KMS-11 (cell line): Measurements from ENCODE around the gene TM6SF1.
"Not testable (repeated sequence)": the region's sequence is repeated elsewhere in the genome, so short reads cannot be mapped to it uniquely, and the experiment has no call there.

Experiments used
- H2AFZ ChIP-seq: fragments of 200-600 bp; sonication (generic); 2 replicates; pipeline ENCODE4 v1.6.1; 2016; ENCODE audit warnings: antibody characterized with exemption, mixed run types, low read depth
- H3K27ac ChIP-seq: fragments of 200-600 bp; sonication (generic); 2 replicates; pipeline ENCODE4 v1.6.1; 2016; ENCODE audit warnings: mild to moderate bottlenecking, mixed run types
- H3K27me3 ChIP-seq: fragments of 200-600 bp; sonication (generic); 2 replicates; pipeline ENCODE4 v1.6.1; 2017; ENCODE audit warnings: mild to moderate bottlenecking, low read depth, mixed run types, moderate library complexity; ENCODE audit not compliant: insufficient read depth
- H3K36me3 ChIP-seq: fragments of 200-600 bp; sonication (generic); 2 replicates; pipeline ENCODE4 v1.6.1; 2017; ENCODE audit warnings: mild to moderate bottlenecking, mixed run types; ENCODE audit not compliant: insufficient read depth
- H3K4me1 ChIP-seq: fragments of 200-600 bp; sonication (generic); 2 replicates; pipeline ENCODE4 v1.6.1; 2016; ENCODE audit warnings: mild to moderate bottlenecking, low read depth, mixed run types; ENCODE audit not compliant: poor library complexity, severe bottlenecking
- H3K4me2 ChIP-seq: fragments of 200-600 bp; sonication (generic); 2 replicates; pipeline ENCODE4 v1.7.0; 2016; ENCODE audit warnings: mild to moderate bottlenecking, mixed run types
- H3K4me3 ChIP-seq: fragments of 200-600 bp; sonication (generic); IDR thresholded peaks from 2 replicates; pipeline ENCODE4 v1.6.1; 2017; ENCODE audit warnings: low read depth, low read length, mixed read lengths; ENCODE audit not compliant: insufficient read depth
- H3K79me2 ChIP-seq: fragments of 200-600 bp; sonication (generic); 2 replicates; pipeline ENCODE4 v1.6.1; 2016; ENCODE audit warnings: low read depth, mixed run types; ENCODE audit not compliant: insufficient read depth
- H3K9ac ChIP-seq: fragments of 200-600 bp; sonication (generic); 2 replicates; pipeline ENCODE4 v1.6.1; 2016; ENCODE audit warnings: mild to moderate bottlenecking, mixed run types
- H4K20me1 ChIP-seq: fragments of 200-600 bp; sonication (generic); 2 replicates; pipeline ENCODE4 v1.6.1; 2016; ENCODE audit warnings: mild to moderate bottlenecking, mixed run types; ENCODE audit not compliant: insufficient read depth
- TF ChIP-seq, protein P1 (sequence below): fragments of 200-600 bp; sonication (generic); conservative IDR thresholded peaks from 2 replicates; pipeline ENCODE4 v1.6.1; 2017; ENCODE audit warnings: low read depth, mild to moderate bottlenecking, antibody characterized with exemption, low read length, moderate library complexity, mixed read lengths

TM6SF1 gene

DNA sequence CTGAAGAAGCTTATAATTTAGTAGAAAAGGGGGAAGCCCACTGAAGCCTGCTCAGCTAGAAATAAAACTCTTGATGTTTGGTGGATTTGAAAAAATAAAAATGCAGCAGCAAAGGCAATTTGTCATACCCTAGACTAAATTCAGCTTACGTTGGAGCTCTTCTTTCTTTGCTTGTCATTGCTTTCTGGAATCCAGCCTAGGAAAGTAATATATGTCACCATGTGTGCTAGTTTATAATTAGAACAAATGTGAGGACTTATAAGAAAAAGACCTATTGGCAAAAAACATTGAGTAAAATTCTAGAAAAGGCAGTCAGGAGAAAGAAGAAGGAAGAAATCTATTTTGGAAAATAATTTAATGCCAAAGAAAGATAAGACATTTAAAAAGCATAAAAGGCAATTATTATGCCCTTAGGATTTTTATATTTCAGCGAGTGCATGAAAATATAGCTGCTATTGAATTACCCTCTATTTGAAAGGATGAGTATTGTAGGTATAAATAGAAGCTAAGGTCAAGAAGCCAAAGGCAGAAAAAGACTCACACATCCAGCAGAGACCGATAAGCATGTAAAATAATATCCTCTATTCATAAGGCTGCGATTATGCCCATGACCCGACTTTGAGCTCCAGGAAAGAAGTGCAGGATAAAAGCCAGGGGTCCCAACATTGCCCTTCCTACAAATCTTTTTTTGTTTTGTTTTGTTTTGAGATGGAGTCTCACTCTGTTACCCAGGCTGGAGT lies 29.8 kb upstream of the TM6SF1 start:
- H2AFZ ChIP-seq = no peak overlapping the region
- H3K27me3 ChIP-seq = no peaks in the 10 kb centered on the region
- no peaks in the 10 kb centered on the region for H3K36me3 ChIP-seq
- TF ChIP-seq, protein P1, sequence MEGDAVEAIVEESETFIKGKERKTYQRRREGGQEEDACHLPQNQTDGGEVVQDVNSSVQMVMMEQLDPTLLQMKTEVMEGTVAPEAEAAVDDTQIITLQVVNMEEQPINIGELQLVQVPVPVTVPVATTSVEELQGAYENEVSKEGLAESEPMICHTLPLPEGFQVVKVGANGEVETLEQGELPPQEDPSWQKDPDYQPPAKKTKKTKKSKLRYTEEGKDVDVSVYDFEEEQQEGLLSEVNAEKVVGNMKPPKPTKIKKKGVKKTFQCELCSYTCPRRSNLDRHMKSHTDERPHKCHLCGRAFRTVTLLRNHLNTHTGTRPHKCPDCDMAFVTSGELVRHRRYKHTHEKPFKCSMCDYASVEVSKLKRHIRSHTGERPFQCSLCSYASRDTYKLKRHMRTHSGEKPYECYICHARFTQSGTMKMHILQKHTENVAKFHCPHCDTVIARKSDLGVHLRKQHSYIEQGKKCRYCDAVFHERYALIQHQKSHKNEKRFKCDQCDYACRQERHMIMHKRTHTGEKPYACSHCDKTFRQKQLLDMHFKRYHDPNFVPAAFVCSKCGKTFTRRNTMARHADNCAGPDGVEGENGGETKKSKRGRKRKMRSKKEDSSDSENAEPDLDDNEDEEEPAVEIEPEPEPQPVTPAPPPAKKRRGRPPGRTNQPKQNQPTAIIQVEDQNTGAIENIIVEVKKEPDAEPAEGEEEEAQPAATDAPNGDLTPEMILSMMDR = no peak
- no peaks in the 10 kb centered on the region for H3K79me2 ChIP-seq
- no peak overlapping the region for H3K27ac ChIP-seq
- no peak overlapping the region for H3K4me2 ChIP-seq
- H3K4me1 ChIP-seq = no peaks in the 10 kb centered on the region
- H3K9ac ChIP-seq = no peak overlapping the region
- H4K20me1 ChIP-seq = no peaks in the 10 kb centered on the region
- H3K4me3 ChIP-seq = no peak overlapping the region

DNA sequence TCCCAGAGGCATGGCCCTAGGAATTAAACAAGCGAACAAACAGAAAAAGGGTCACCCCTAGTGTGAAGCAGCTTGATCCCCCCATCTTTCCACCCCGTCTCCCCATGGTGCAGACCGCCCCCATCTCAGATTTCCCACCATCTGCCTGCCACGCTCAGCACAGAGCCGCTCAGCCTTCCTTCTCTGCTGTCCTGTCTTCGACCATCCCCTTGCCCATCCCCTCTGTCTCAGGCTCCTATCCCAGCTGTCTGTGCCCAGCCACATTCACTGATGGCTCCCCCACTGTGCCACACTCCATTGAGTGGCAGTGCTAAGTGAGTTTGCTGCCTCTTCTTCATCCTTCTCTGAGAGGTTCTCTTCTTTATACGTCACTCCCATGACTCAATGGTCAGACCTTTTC lies 28.7 kb upstream of the TM6SF1 start:
- Histone ChIP-seq H3K27me3 (no peaks in the 10 kb centered on the region), H3K27ac (no peak overlapping the region), H3K79me2 (no peaks in the 10 kb centered on the region), H3K4me2 (no peak overlapping the region), H3K4me1 (no peaks in the 10 kb centered on the region), H3K36me3 (no peaks in the 10 kb centered on the region), H2AFZ (no peak overlapping the region), H3K9ac (no peak overlapping the region), H3K4me3 (no peak overlapping the region), H4K20me1 (no peaks in the 10 kb centered on the region)
- TF ChIP-seq, protein P1 = no peak

DNA sequence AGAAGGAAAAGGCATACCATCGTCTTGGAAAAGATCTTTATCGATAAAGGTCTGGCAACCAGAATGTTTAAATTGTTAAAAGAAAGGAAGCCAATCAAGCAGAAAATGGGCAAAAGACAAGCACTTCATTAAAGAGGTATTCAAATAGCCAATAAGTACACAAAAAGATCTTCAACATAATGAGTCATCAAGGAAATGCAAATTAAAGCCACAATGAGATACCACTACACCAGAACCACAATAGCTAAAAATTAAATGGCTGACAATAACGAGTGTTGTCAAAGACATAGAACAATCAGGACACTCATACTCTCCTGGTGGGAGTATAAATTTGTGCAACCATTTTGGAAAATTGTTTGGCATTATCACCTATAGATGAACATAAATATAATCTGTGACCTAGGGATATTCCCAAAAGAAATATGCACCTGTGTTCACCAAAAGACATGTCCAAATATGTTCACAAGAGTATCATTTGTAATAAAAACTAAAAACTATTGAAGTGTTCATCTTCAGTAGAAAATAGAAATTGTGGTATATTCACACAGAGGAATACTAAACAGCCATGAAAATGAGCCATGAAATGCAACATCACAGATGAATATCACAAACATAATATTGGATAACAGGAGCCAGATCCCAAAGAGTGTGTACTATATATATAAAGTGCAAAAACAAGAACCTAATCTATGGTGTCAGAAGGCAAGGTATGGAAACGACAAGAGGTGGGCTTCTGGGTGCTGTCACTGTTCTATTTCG lies 26.0 kb upstream of the TM6SF1 start:
- no peak overlapping the region for H3K4me2 ChIP-seq
- no peaks in the 10 kb centered on the region for H3K36me3 ChIP-seq
- no peak overlapping the region for H2AFZ ChIP-seq
- H3K79me2 ChIP-seq = no peaks in the 10 kb centered on the region
- no peaks in the 10 kb centered on the region for H3K27me3 ChIP-seq
- H4K20me1 ChIP-seq = no peaks in the 10 kb centered on the region
- H3K4me1 ChIP-seq = no peaks in the 10 kb centered on the region
- TF ChIP-seq, protein P1 = no peak
- no peak overlapping the region for H3K27ac ChIP-seq
- H3K9ac ChIP-seq = no peak overlapping the region
- no peak overlapping the region for H3K4me3 ChIP-seq

DNA sequence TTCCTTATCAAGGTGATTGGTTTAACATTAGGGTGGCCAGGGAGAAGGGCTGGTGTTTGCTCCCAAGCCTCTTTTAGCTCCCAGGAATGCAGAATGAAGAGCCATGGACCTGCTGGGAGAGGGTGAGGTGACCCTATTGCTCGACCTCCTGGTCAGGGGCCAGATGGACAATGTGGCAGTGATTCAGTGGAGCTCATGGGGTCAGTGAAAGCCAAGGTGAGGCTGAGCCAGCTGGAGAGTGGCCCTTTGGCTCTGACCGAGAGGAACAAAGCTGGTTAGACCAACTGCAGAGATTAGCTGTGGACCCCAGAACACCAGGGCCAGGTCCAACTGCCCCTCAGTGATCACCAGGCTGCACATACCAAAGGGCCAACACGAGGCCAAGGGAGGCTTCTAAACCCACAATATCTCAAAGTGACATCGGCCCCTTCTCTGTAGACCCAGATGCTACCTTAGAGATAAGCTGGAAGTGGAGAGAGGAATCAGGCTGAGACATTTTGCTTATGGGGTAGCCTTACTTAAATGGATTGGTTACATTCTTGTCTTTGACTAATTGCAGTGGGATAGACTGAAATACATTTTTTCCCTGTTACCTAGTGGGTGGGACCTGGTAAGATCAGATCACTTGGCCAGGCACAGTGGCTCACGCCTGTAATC lies 24.6 kb upstream of the TM6SF1 start:
- TF ChIP-seq, protein P1 = no peak
- H3K27ac ChIP-seq = no peak overlapping the region
- H4K20me1 ChIP-seq = no peaks in the 10 kb centered on the region
- H3K4me1 ChIP-seq = no peaks in the 10 kb centered on the region
- no peaks in the 10 kb centered on the region for H3K79me2 ChIP-seq
- H3K9ac ChIP-seq = no peak overlapping the region
- no peaks in the 10 kb centered on the region for H3K27me3 ChIP-seq
- H3K4me3 ChIP-seq = no peak overlapping the region
- no peak overlapping the region for H3K4me2 ChIP-seq
- H3K36me3 ChIP-seq = no peaks in the 10 kb centered on the region
- no peak overlapping the region for H2AFZ ChIP-seq

DNA sequence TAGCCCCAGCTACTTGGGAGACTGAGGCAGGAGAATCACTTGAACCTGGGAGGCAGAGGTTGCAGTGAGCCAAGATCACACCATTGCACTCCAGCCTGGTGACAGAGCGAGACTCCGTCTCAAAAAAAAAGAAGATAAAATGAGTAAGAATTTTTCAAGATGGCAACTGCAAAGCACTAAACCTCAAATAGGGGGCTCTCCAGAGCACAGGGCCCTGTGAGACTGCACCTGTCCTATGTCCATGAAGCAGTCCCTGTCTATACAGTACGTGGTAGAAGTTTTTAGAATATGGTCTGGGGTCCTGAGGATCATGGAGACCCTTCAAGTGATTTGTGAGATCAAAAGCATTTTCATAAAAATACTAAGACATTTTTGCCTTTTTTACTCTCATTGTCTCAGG lies 22.0 kb upstream of the TM6SF1 start:
- H2AFZ ChIP-seq, H3K36me3 ChIP-seq, H3K79me2 ChIP-seq, H3K9ac ChIP-seq, H3K27me3 ChIP-seq, H3K4me2 ChIP-seq, H3K27ac ChIP-seq, H3K4me3 ChIP-seq, H3K4me1 ChIP-seq, H4K20me1 ChIP-seq: not testable (repeated sequence)

DNA sequence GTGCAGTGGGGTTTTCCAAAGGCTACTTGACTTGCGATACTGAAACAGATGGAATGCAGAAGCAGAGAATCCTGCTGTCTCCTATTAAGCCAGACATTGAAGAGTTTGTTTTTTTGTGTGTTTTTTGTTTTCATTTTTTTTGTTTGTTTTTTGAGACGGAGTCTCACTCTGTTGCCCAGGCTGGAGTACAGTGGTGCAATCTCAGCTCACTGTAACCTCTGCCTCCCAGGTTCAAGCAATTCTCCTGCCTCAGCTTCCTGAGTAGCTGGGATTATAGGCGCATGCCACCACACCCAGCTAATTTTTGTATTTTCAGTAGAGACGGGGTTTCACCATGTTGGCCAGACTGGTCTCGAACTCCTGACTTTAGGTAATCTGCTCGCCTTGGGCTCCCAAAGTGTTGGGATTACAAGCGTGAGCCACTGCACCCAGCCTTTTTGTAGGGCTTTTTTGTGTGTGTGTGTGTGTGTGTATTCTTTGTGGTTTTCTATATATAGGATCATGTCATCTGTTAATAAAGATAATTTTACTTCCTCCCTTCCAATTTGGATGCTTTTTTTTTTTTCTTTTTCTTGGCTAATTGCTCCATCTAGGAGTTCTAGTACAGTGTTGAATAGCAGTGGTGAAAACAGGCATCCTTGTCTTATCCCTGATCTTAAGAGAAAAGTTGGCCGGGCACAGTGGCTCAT lies 21.4 kb upstream of the TM6SF1 start:
- not testable (repeated sequence) for H3K9ac ChIP-seq, H3K79me2 ChIP-seq, H2AFZ ChIP-seq, H3K27me3 ChIP-seq, H3K4me3 ChIP-seq, H3K36me3 ChIP-seq, H3K4me2 ChIP-seq, H3K27ac ChIP-seq, H4K20me1 ChIP-seq, H3K4me1 ChIP-seq
